ENCODE results near the gene DHX58.

Gene DHX58

DNA sequence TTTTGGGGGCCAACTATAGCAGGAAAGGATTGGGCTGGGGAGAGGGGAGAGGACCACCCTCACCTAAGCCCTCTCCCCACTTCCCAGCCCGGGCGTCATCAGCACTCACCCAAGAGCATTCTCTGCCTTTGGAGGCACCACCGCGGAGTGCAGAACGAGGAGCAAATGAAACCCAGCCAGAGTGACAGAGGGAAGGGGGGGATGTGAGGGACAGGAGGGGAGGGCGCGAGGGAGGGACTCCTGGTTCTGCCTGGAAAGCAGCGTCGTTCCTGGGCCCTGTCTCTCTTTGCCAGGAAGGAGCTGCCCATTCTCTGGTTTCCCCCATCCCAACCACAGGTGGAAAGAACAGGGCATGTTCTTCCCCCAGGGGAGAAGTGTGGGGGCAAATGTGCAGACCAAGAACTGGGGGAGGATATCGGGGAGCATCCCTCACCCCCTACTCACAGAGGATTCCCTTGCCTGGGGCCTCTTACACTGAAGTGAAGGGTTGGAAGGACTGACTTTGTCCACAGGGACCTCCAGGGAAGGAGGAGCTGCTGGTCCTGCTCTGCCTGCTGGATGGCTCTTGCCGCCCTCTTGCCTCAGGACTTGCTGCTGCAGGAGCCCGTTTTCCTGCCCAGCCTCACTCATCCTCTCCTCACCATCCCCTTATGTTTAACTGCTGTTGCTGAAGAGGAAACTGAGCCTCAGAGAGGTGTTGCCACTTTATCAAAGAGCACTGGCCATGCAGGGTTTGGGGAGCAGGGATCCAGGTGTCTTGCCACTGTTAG, 58.6 kb downstream of the DHX58 start:
- no peak for DNase-seq (ENCODE audit: low spot score)

DNA sequence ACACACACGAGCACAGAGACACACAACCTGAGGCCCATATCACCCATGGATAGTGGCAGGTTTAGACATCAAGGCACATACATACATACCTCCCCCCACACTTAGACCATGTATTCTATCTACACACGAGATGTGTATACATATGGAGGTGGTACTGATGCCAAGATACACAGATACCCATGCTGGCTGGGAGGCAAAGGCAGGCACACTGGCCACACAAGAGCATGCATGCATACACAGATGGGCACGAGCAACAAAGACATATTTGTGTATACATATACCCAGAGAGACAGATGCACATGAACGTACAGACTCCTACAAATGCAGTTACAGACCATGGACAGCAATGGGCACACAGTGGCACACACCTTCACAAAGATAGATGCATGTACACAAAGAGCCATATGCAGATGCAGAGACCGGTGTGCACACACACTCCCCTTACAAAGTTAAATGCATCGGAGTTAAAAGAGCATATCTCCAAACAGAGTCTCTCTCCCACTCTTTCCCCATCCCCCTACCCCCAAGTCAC, 60.1 kb downstream of the DHX58 start:
- DNase-seq (ENCODE audit: low spot score), result no peak

DNA sequence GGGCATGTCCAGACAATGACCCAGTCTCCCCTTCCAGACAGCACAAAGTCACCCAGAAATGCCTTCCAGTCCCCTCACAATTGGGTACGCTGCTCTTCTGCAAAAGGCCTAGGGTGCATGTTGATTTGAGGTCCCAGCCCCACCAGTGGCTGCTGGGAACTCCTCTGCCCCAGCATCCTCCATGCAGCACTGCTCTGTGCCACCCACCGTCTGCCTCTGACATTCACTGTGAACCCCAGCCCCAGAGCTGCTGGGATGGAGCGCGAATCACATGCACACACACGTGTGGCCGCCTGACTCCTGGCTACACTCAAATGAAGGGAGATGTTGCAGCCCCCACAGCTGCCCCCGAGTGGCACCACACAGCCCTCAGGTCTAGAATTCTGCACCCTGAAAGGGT, 60.9 kb downstream of the DHX58 start:
- no peak for DNase-seq (ENCODE audit: low spot score)

Measured in RKO (cell line).